SU-DHL-6 (cell line): Measurements from ENCODE around the gene PRR14.
"Not testable (repeated sequence)": the region's sequence is repeated elsewhere in the genome, so short reads cannot be mapped to it uniquely, and the experiment has no call there.

Experiments used
- H2AFZ ChIP-seq: fragments of 200-600 bp; sonication (generic); 2 replicates; pipeline ENCODE4 v1.6.1; 2014; ENCODE audit warnings: low read depth, mild to moderate bottlenecking, moderate library complexity, mixed read lengths, antibody characterized with exemption, low read length; ENCODE audit not compliant: severe bottlenecking
- H3F3A ChIP-seq: fragments of 200-600 bp; shearing (Covaris generic); 2 replicates; pipeline ENCODE4 v1.6.0; 2016; ENCODE audit warnings: antibody characterized with exemption, mild to moderate bottlenecking; ENCODE audit not compliant: insufficient read depth
- H3K27ac ChIP-seq: fragments of 200-600 bp; sonication (generic); 2 replicates; pipeline ENCODE4 v1.5.1; 2016; ENCODE audit warnings: low read depth, mild to moderate bottlenecking, low read length, moderate library complexity, mixed read lengths
- H3K27me3 ChIP-seq: fragments of 200-600 bp; sonication (generic), shearing (Covaris generic); 2 replicates; pipeline ENCODE4 v1.6.0; 2014; ENCODE audit warnings: mild to moderate bottlenecking, low read length
- H3K36me3 ChIP-seq: fragments of 200-600 bp; sonication (generic); 2 replicates; pipeline ENCODE4 v1.6.1; 2014; ENCODE audit warnings: mild to moderate bottlenecking, low read length, mixed read lengths
- H3K4me2 ChIP-seq: fragments of 300-600, 200-600 bp; shearing (Covaris generic), sonication (generic); 2 replicates; pipeline ENCODE4 v1.6.0; 2014; ENCODE audit warnings: low read length, low read depth, mild to moderate bottlenecking; ENCODE audit not compliant: poor library complexity, severe bottlenecking
- H3K4me3 ChIP-seq: fragments of 200-600 bp; sonication (generic); 2 replicates; pipeline ENCODE4 v1.5.1; 2014; ENCODE audit warnings: antibody characterized with exemption, low read length, mild to moderate bottlenecking, mixed read lengths; ENCODE audit not compliant: insufficient read depth, poor library complexity, severe bottlenecking
- H3K79me2 ChIP-seq: fragments of 200-600 bp; sonication (generic); 2 replicates; pipeline ENCODE4 v1.6.1; 2014; ENCODE audit warnings: mild to moderate bottlenecking, low read length, moderate library complexity; ENCODE audit not compliant: insufficient read depth
- H3K9ac ChIP-seq: fragments of 200-600 bp; sonication (generic); 2 replicates; pipeline ENCODE4 v1.7.0; 2014; ENCODE audit warnings: mild to moderate bottlenecking, low read length
- H3K9me2 ChIP-seq: fragments of 200-600 bp; sonication (generic); replicated peaks from 2 replicates; pipeline ENCODE4 v1.6.1; 2014; ENCODE audit warnings: low read length; ENCODE audit not compliant: insufficient read depth
- H3K9me3 ChIP-seq: fragments of 200-600 bp; sonication (generic); 2 replicates; pipeline ENCODE4 v1.6.1; 2014; ENCODE audit warnings: low read length, mixed read lengths; ENCODE audit not compliant: insufficient read depth
- H4K20me1 ChIP-seq: fragments of 200-600 bp; sonication (generic); 2 replicates; pipeline ENCODE4 v1.6.1; 2014; ENCODE audit warnings: low read depth, mild to moderate bottlenecking, antibody characterized with exemption, low read length, moderate library complexity, mixed read lengths
- EZH2phosphoT487 ChIP-seq: fragments of 200-600 bp; sonication (generic), shearing (Covaris generic); conservative IDR thresholded peaks from 2 replicates; pipeline ENCODE4 v1.6.1; 2018; ENCODE audit warnings: mild to moderate bottlenecking, antibody characterized with exemption, low read length, moderate library complexity, mixed read lengths
- TF ChIP-seq, protein P1 (sequence below): fragments of 200-600 bp; sonication (generic); IDR thresholded peaks from one replicate; pipeline ENCODE4 v1.5.1; 2017; ENCODE audit warnings: antibody characterized with exemption, mild to moderate bottlenecking, low read length, moderate library complexity; ENCODE audit not compliant: insufficient read depth, poor library complexity, severe bottlenecking

PRR14 gene

DNA sequence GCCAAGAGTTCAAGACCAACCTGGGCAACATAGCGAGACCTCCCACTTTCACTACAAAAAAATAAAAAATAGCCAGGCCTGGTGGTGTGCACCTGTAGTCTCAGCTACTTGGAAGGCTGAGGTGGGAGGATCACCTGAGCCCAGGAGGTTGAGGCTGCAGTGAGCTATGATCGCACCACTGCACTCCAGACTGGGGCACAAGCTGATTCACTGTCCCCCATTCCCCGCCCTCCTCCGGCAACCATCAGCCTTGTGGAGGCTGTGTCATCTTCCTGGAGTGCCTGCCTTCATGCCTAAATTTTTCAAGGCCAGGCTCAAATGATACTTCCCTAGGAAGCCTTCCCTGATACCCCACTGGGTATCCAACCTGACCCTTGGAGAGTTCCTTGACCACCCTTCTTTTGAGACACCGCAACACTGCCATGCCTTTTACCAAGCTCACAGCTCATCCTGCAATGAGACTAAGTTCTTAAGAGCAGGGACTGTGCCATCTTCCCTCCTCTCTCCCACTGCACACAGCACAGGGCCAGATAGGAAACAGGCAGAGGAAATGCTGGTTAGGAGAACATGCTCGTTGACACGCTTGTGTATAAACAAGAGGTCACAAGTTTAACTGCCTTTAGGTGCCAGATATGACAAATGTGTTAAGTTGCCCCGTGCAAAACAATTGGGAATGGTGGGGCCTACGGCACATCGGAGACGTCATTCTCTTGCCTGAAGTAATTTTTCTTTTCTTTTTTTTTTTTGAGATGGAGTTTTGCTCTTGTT lies 44.4 kb downstream of the PRR14 start:
- no peak overlapping the region for H3K27ac ChIP-seq
- no peaks in the 10 kb centered on the region for H3K9me2 ChIP-seq
- no peaks in the 10 kb centered on the region for H3K27me3 ChIP-seq
- H3K79me2 ChIP-seq = peaks cover 16% of the 10 kb centered on the region
- peaks cover 9% of the 10 kb centered on the region; the same call in 1 of the 2 replicates for H3F3A ChIP-seq
- no peak overlapping the region for H3K4me2 ChIP-seq
- H3K9ac ChIP-seq = no peak overlapping the region
- no peaks in the 10 kb centered on the region for H4K20me1 ChIP-seq
- H3K36me3 ChIP-seq = peaks cover 2% of the 10 kb centered on the region; the same call in 1 of the 2 replicates
- no peak overlapping the region for H2AFZ ChIP-seq
- no peaks in the 10 kb centered on the region for H3K9me3 ChIP-seq
- TF ChIP-seq, protein P1, sequence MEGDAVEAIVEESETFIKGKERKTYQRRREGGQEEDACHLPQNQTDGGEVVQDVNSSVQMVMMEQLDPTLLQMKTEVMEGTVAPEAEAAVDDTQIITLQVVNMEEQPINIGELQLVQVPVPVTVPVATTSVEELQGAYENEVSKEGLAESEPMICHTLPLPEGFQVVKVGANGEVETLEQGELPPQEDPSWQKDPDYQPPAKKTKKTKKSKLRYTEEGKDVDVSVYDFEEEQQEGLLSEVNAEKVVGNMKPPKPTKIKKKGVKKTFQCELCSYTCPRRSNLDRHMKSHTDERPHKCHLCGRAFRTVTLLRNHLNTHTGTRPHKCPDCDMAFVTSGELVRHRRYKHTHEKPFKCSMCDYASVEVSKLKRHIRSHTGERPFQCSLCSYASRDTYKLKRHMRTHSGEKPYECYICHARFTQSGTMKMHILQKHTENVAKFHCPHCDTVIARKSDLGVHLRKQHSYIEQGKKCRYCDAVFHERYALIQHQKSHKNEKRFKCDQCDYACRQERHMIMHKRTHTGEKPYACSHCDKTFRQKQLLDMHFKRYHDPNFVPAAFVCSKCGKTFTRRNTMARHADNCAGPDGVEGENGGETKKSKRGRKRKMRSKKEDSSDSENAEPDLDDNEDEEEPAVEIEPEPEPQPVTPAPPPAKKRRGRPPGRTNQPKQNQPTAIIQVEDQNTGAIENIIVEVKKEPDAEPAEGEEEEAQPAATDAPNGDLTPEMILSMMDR = no peak
- no peak for TF ChIP-seq EZH2phosphoT487
- no peak overlapping the region for H3K4me3 ChIP-seq

DNA sequence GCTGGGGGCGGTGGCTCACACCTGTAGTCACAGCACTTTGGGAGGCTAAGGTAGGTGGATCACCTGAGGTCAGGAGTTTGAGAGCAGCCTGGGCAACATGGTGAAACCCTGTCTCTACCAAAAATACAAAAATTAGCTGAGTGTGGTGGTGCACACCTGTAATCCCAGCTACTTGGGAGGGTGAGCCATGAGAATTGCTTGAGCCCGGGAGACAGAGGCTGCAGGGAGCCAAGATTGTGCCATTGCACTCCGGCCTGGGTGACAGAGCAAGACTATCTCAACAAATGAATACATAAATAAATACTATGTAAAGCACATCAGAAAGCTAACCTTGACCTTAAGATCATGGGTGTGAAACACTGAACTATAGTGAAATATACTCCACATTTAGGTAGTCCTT lies 45.9 kb downstream of the PRR14 start:
- H3K4me3 ChIP-seq, H2AFZ ChIP-seq, H3K9me3 ChIP-seq, H3F3A ChIP-seq, H3K27me3 ChIP-seq, H3K9ac ChIP-seq, H3K9me2 ChIP-seq, H3K4me2 ChIP-seq, H4K20me1 ChIP-seq, H3K27ac ChIP-seq: not testable (repeated sequence)
- Histone ChIP-seq H3K79me2 (peaks cover 32% of the 10 kb centered on the region), H3K36me3 (peaks cover 16% of the 10 kb centered on the region)

GRCh38 chr16:30697264-30698138 lies 46.7 kb downstream of the PRR14 start:
- Histone ChIP-seq H3K9me3 (no peaks in the 10 kb centered on the region), H3K4me3 (peak overlapping the region; percentile 87), H3K4me2 (peak overlapping the region; percentile 83), H3K9me2 (no peaks in the 10 kb centered on the region), H2AFZ (peak overlapping the region; percentile 73), H4K20me1 (no peaks in the 10 kb centered on the region), H3F3A (peaks cover 9% of the 10 kb centered on the region; the same call in 1 of the 2 replicates), H3K9ac (peak overlapping the region; percentile 100), H3K36me3 (peaks cover 16% of the 10 kb centered on the region), H3K27ac (peak overlapping the region; percentile 95), H3K27me3 (no peaks in the 10 kb centered on the region), H3K79me2 (peaks cover 33% of the 10 kb centered on the region)
- no peak for TF ChIP-seq EZH2phosphoT487
- TF ChIP-seq, protein P1 = no peak
